Measurements from ENCODE around the gene HEBP1.
"Not testable (repeated sequence)": the region's sequence is repeated elsewhere in the genome, so short reads cannot be mapped to it uniquely, and the experiment has no call there.

Gene HEBP1, protein sequence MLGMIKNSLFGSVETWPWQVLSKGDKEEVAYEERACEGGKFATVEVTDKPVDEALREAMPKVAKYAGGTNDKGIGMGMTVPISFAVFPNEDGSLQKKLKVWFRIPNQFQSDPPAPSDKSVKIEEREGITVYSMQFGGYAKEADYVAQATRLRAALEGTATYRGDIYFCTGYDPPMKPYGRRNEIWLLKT

DNA sequence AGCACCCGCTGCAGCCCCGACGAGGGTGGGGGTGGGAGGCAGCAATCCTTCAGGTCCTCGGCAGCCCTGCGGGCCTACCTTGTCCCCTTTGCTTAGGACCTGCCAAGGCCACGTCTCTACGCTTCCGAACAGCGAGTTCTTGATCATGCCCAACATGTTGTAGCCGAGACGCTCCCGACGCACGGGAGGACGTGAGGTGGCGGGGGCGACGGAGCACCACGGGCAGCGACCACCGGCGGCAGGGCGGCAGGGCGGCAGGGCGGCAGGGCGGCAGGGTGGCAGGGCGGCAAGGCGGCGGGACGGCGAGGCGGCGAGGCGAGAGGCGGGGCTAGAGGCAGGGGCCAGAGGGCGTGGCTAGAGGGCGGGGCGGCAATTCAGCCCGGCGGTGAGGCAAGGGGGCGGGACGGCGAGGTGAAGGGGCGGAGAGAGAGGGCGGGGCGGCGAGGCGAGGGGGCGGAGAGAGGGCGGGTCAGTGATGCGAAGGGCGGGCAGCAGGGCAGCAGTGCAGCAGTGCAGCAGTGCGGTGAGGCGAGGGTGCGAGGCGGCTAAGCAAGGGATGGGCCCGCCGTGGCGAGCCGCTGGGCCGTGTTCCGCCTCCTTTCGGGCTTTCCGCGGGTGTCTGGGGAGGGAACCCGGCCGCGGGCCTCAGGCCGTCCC lies at the start of gene HEBP1:
Gene HEBP1, minus strand, starts transcription at position 307 of the 657 bp plus-strand sequence. Its CDS starts 151 bp downstream, at position 156.
- DNase-seq = peak; percentile 91 to 97

- no peak for DNase-seq
Observed at GRCh38 chr12:13049816-13050215, 49.8 kb upstream of the HEBP1 start.

GRCh38 chr12:13046964-13047363 lies 46.9 kb upstream of the HEBP1 start:
- DNase-seq = no peak

DNA sequence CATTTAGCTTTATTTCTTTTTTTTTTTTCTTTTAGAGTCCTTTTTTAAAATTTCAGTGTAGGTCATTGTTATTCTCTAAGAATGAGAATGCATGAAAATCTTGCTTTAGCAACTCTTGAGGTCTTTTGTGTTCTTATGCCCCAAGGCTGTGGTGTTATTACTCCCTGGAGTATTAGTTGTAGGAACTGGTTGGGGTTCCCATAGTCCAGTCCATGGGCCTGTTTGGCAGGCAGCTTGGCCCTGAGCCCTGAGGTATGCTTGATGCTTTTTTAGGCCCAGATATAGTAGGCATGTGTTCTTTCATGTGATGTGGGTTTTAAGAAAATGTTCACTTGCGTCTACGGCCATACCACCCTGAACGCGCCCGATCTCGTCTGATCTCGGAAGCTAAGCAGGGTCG lies 45.8 kb upstream of the HEBP1 start:
- DNase-seq = no peak

- DNase-seq = no peak
Observed at GRCh38 chr12:13044906-13045299, 44.8 kb upstream of the HEBP1 start.

DNA sequence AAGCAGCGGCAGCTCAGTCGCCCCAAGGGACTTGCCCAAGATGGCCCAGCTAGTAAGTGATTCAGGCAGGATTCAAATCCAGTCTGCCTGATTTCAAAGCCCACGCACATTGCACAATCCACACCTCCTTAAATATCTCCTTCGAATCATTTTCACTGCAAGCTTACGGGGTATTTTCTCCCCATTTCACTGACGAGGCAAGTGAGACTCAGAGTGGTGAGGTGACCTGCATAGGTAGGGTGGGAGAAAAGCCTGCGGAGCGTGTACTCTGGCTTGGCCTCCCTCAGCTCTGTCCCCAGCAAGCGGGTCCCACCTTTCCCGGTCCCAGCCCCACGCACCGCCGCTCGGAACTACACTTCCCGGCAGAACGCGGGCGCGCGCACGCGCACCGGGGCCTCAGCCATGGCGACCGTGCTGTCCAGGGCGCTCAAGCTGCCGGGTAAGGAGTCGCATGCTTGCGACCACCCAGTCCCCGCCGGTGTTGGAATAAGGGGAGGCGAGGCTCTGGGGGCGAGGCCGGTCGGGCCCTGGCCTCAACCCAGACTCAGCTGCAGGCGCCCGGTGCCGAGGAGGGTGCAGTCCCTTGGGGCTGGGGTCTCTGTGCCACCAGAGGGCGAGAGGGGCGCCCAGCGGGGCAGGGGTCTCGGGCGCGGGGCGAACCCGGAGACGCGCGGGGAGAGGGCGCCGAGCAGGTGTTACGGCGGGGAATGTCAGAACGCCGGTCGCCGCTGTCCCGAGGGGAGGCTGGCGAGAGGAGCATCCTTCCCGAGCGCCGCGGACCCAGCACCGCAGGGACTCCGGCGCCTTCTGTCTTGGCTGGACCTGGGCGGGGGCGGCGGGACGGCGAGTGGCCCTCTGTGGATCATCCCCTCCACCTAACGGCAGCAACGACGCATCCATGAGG lies 44.2 kb upstream of the HEBP1 start, which contains the start of gene FAM234B:
Gene FAM234B, plus strand, starts transcription at position 380 of the 904 bp plus-strand sequence. Its CDS starts 23 bp downstream, at position 403.
- peak; percentile 48 to 71 for DNase-seq

- no peak for DNase-seq
Observed at GRCh38 chr12:13042666-13043230, 42.7 kb upstream of the HEBP1 start.

GRCh38 chr12:13041224-13041623 lies 41.2 kb upstream of the HEBP1 start:
- DNase-seq = no peak

DNA sequence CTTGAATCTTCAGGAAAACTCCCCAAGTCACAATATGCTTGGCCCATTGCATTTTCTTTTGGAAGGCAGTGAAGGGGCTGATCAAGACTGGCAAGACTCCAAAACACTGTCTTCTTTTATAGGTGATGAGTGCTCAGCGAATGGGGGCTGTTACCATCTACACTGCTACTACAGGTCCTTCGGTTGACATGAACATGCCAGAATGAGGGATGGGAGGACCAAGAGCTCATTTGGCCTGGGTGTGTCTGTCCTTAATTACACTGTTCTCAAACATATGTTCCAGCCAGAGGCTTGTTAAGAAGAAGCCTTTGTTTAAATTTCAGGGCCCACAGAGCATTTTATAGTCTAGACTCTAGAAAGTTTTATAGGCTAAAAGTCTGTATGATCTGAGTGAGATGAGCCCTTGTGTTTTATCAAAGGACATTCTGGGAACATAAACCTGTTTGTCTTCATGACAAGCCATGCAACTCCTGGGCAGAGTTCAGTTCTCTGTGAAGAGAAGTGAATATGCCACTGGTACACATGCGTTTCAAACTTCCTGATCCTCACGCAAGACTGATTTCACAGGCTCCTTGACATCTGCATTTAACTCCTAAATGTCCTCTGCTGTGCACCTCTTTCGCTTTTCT lies 39.4 kb upstream of the HEBP1 start:
- DNase-seq = no peak

DNA sequence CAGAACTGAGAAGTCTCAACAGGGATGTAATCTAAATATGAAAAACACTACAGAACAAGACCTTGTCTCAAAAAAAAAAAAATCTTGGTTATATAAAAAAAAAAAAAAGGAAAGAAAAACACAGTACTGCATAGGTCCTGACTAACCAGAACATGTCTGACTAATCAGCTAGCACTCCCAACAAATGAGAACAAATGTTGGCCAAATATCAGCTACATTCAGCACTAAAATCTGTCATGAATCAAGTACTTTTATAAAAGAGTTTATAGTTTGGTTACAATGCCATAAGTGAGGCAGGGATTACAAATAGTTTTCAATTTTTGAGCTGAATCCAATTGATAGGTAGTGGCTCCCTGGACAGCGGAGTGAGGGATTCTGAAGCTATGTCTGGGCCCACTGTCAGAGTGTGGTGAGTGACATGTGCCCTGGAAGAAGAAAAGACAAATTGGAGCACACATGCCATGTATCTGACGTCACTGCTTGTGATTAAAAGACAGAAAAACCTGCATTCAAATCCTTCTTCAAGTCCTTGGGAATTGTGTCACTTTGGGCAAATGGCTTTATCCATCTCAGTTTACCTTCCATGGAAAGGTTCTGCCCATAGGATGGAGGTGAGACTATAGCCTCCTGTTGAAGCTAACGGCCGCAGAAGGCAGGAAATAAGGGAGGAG lies 38.6 kb upstream of the HEBP1 start:
- no peak for DNase-seq

DNA sequence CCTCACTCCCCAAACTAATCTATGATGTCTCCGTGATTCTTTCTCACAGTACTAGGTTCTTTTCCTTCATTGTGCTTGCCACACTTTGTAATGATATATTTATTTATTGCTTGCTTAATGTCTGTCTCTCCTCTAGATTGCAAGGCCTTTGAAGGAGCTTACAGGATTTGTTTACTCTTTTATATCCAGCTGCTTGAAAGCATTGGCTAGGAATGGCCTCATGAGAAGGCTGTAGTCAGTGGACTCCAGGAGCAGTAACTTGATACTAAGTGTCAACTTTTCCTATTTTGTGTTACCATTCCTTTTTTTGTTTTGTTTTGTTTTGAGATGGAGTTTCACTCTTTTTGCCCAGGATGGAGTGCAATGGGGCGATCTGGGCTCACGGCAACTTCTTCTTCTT lies 36.8 kb upstream of the HEBP1 start:
- DNase-seq = no peak

- not testable (repeated sequence) for DNase-seq
Observed at GRCh38 chr12:13035335-13035734, 35.3 kb upstream of the HEBP1 start.

- no peak for DNase-seq
Observed at GRCh38 chr12:13033476-13033875, 33.4 kb upstream of the HEBP1 start.

DNA sequence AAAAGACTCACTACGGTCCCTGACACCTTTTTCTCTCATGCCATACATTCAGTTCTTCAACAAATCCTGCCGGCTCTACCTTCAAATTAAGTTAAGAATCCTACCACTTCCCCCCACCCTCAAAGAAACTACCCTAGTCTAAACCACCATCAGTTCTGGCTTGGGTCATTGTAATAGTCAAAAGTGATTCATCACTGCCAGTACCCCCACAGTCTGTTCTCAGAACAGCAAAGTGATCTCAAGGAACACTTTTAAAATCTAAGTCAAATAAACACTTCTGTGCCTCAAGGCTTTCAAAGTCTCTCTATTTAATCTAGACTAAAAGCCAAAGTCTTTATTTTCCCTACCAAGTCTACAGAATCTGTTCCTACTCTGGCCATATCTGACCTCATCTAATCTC lies 32.1 kb upstream of the HEBP1 start:
- DNase-seq = no peak

DNA sequence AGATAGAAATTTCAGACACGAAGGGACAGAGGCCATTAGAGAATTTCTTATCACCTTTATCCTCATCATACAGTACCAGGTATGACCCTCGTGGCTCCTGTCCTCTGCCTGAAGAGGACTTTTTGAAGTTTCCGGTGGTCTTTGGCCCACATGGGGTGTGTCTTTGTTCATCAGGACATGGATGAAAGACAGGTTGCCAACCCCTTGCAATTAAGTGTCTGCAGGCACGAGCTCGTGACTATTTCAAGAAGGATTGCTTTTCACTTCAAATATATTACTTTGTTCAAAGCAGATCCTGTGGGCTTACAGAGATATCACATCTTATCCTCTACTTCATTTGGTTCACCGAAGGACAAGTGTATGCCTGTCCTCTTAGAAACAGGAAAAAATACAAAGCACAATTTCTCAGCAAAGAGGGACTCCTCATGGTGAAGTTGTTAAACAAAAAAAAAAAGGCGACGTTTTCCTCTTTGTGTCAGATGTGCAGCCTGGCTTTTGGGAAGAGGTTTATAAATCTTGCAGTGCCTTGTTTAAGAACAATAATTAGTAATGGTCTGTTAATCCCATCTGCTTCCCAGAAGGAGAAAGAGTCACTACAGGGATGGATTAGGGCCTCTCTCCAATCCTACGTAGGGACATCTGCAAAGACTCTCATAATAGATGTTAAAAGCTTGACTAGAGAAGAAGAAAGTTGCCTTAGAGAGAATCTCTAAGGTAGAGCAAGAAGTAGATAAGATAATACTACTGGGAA lies 30.7 kb upstream of the HEBP1 start:
- DNase-seq = no peak

DNA sequence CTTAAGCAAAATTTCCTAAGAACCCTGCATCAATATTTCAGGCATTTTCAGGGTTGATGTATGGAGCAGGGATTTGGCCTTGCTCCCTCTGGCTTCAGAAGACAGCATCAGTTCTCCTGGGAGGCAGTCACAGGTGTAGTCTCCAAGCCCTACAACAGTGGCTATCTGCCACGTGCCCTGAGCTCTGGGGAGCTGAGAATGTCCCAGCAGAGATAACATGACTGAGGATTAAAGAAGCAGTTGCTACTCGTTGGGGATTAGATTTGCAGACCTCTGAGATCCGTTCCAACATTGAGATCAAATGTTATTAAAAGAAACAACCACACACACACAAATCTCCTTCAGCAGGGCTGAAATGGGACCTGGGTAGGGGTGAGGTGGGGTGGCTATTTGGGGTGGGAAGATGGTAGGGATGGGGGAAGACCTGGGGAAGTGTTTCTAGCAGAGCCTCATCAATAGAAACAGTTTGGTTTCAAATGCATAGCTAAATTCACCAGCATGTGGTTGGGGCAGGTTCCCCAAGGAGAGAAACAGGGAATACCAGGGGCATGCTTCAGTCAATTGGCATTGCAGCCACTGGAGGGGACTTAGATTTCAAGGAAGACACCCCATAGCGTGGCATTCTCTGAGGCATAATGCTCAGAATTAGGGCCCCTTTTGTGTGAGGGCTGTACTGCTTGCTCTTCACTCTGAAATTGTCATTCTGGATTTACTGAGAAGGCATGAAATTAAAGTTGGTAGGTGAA lies 28.9 kb upstream of the HEBP1 start:
- no peak for DNase-seq

- no peak for DNase-seq
Observed at GRCh38 chr12:13027508-13027907, 27.4 kb upstream of the HEBP1 start.

- DNase-seq = no peak
Observed at GRCh38 chr12:13027032-13027431, 27.0 kb upstream of the HEBP1 start.

- no peak for DNase-seq
Observed at GRCh38 chr12:13026286-13026685, 26.2 kb upstream of the HEBP1 start.

- no peak for DNase-seq
Observed at GRCh38 chr12:13024531-13024916, 24.5 kb upstream of the HEBP1 start.
